GM13977 (cell line): Measurements from ENCODE around the gene AOX1.
"Not testable (repeated sequence)": the region's sequence is repeated elsewhere in the genome, so short reads cannot be mapped to it uniquely, and the experiment has no call there.

Experiments
- DNase-seq: peaks from one replicate; pipeline ENCODE4 v3.0.0; 2012; ENCODE audit warnings: low spot score
- CTCF ChIP-seq: IDR thresholded peaks from 2 replicates; pipeline ENCODE4 v1.5.1; 2012; ENCODE audit warnings: mild to moderate bottlenecking, control low read depth; ENCODE audit not compliant: insufficient read depth; ENCODE audit errors: extremely low read depth, missing control alignments
- in situ Hi-C: fragments of 300-500 bp; cut with MboI; formaldehyde crosslinking; loops from one replicate; pipeline ENCODE4 v1.12.0; 2022; ENCODE audit warnings: low sequenced_read_pairs, low pct_unique_long_range_greater_than_20kb, mixed read lengths, inconsistent platforms; ENCODE audit not compliant: unreplicated experiment

AOX1 gene

GRCh38 chr2:200609028-200609614 is 23.3 kb downstream of the AOX1 start:
- in situ Hi-C loops: no loop called here
- no peak for DNase-seq
- TF ChIP-seq CTCF: no peak

GRCh38 chr2:200610217-200610616 is 24.4 kb downstream of the AOX1 start:
- in situ Hi-C loops, DNase-seq: not testable (repeated sequence)

DNA sequence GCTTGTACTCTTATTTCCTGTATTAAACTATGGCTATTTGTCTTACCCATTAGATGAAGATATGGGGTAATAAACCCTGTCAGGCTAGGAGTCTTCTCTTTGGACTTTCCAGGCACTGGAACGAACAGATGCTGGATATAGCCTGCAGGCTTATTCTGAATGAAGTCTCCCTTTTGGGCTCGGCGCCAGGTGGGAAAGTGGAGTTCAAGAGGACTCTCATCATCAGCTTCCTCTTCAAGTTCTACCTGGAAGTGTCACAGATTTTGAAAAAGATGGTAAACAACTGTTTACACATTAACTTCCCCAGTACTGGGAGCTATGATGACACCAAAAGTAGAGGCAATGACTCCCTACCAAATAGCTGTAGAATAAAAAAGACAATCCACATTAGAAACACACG is 27.9 kb downstream of the AOX1 start:
- in situ Hi-C loops: no loop called here
- TF ChIP-seq CTCF: no peak
- no peak for DNase-seq

DNA sequence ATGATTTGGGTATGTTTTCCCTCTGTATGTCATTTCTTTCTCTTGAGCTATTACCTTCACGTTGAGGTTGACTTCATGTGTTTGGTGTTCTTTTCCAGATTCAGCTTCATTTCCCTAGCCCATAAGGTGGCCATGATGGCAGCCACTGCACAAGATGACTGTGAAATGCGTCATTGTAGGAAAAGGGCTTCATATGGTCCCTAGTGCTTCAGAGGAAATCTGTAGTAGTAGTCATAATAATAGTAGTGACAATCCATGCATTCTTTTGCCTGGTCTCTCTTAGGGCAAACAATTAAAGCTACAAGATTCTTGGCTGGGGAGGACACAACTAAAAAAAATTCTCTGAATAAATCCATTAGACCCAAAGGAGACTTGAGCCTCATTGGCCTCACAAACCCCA is 28.4 kb downstream of the AOX1 start:
- in situ Hi-C loops: no loop called here
- TF ChIP-seq CTCF: no peak
- no peak for DNase-seq

DNA sequence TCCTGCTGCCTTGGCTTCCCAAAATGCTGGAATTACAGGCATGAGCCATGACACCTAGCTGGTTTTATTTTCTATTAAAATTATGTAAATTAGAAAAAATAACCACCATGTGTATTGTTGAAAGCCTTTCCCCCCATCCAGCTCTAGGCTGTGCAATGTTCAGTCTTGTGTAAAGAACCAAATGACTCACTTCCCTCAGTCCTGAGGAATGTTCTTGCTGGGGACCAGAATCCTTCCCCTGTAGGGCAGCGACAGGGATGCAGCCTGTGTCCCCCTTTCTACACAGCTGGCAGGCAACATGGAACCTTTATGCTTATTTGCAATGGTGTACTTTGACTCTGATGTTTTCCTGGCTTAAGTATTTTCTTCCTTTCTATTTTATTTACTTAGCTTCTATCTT is 29.4 kb downstream of the AOX1 start:
- DNase-seq: no peak
- no peak for TF ChIP-seq CTCF
- in situ Hi-C loops: no loop called here

- TF ChIP-seq CTCF: no peak
- in situ Hi-C loops: no loop called here
- no peak for DNase-seq
Measured at GRCh38 chr2:200616193-200616592, 30.4 kb downstream of the AOX1 start.

DNA sequence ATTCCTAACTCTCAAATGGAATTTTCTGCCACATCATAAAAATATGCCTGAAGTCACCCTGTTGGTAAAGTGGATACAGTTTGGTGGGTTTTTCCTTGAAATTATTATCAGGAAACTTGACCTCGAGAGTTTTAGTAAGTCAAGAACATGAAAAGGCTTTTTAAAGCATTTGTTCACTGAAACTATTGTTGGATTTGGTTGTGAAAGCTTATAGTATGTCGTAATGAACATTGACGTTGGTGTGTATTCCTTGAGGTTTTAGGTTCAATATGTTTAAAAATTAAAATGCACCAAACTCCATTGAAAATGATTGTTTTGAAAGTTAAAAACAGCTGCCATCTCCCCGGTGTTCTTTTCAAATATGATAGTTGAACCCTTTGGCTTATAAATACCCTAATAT is 30.8 kb downstream of the AOX1 start:
- in situ Hi-C loops: no loop called here
- no peak for TF ChIP-seq CTCF
- no peak for DNase-seq
